Neural progenitor cell (in vitro differentiated cells): ENCODE measurements around the gene TNNT3. TPM values are rescaled to one million over a fixed set of nuclear protein-coding genes. Genes with fewer than 3 reads are reported as not detected.

Experiments used
- DNase-seq: peaks from one replicate; pipeline ENCODE4 v3.0.0-alpha.2; 2016; ENCODE audit warnings: low spot score
- H2AFZ ChIP-seq: fragments of 200-600 bp; sonication (generic); replicated peaks from 2 replicates; pipeline ENCODE4 v1.6.1; 2016; ENCODE audit warnings: antibody characterized with exemption
- H3F3A ChIP-seq: fragments of 200-600 bp; sonication (generic); 2 replicates; pipeline ENCODE4 v1.6.1; 2016; ENCODE audit warnings: antibody characterized with exemption, low read depth
- H3K27ac ChIP-seq: fragments of 200-600 bp; sonication (generic); 2 replicates; pipeline ENCODE4 v1.5.1; 2016; ENCODE audit warnings: mild to moderate bottlenecking
- H3K27me3 ChIP-seq: fragments of 200-600 bp; sonication (generic); 2 replicates; pipeline ENCODE4 v1.6.1; 2016; ENCODE audit warnings: mild to moderate bottlenecking, moderate library complexity
- H3K36me3 ChIP-seq: fragments of 200-600 bp; sonication (generic); 2 replicates; pipeline ENCODE4 v1.5.1; 2016
- H3K4me1 ChIP-seq: fragments of 200-600 bp; sonication (generic); 2 replicates; pipeline ENCODE4 v1.6.1; 2016; ENCODE audit warnings: mixed run types
- H3K4me2 ChIP-seq: fragments of 200-600 bp; sonication (generic); 2 replicates; pipeline ENCODE4 v1.6.1; 2016
- H3K4me3 ChIP-seq: fragments of 200-600 bp; sonication (generic); 2 replicates; pipeline ENCODE4 v1.5.1; 2016
- H3K79me2 ChIP-seq: fragments of 200-600 bp; sonication (generic); 2 replicates; pipeline ENCODE4 v1.6.1; 2016; ENCODE audit warnings: low read depth
- H3K9ac ChIP-seq: fragments of 200-600 bp; sonication (generic); 2 replicates; pipeline ENCODE4 v1.6.1; 2016
- H3K9me3 ChIP-seq: fragments of 200-600 bp; sonication (generic); 2 replicates; pipeline ENCODE4 v1.5.1; 2016; ENCODE audit warnings: low read depth
- H4K20me1 ChIP-seq: fragments of 200-600 bp; sonication (generic); 2 replicates; pipeline ENCODE4 v1.6.1; 2016; ENCODE audit warnings: low read depth
- H3K27ac Mint-ChIP-seq: 3 replicates; pipeline ENCODE4 v1.8.0; 2021; ENCODE audit warnings: mixed read lengths
- H3K27me3 Mint-ChIP-seq: 2 replicates; pipeline ENCODE4 v1.8.0; 2022; ENCODE audit warnings: low read depth, mild to moderate bottlenecking, inconsistent platforms, moderate library complexity, mixed read lengths; ENCODE audit not compliant: insufficient read depth
- H3K36me3 Mint-ChIP-seq: 3 replicates; pipeline ENCODE4 v1.8.0; 2021; ENCODE audit warnings: mixed read lengths
- H3K4me1 Mint-ChIP-seq: 3 replicates; pipeline ENCODE4 v1.8.0; 2021; ENCODE audit warnings: mixed read lengths
- H3K4me3 Mint-ChIP-seq: 3 replicates; pipeline ENCODE4 v1.8.0; 2021; ENCODE audit warnings: mild to moderate bottlenecking, moderate library complexity, mixed read lengths
- H3K9me3 Mint-ChIP-seq: 3 replicates; pipeline ENCODE4 v1.8.0; 2020; ENCODE audit warnings: mixed read lengths
- EZH2 ChIP-seq: fragments of 200-600 bp; sonication (generic); IDR thresholded peaks from 2 replicates; pipeline ENCODE4 v1.6.1; 2017; ENCODE audit warnings: antibody characterized with exemption, mild to moderate bottlenecking, moderate library complexity
- EZH2phosphoT487 ChIP-seq: fragments of 200-600 bp; sonication (generic); IDR thresholded peaks from 2 replicates; pipeline ENCODE4 v1.6.1; 2017; ENCODE audit warnings: antibody characterized with exemption
- total RNA-seq: library from RNA; depleted of rRNA; stranded (reverse); fragments of >200 nt; gene quantifications from 2 replicates; pipeline ENCODE4 v1.2.3, GENCODE V29; 2015; ENCODE audit warnings: low replicate concordance
- TF ChIP-seq, protein P1 (sequence below): fragments of 200-600 bp; sonication (generic); IDR thresholded peaks from 2 replicates; pipeline ENCODE4 v1.5.1; 2017; ENCODE audit warnings: antibody characterized with exemption, mild to moderate bottlenecking

The TNNT3 gene
- total RNA-seq, 1 donor from 2014 or later = 0.92 TPM

DNA sequence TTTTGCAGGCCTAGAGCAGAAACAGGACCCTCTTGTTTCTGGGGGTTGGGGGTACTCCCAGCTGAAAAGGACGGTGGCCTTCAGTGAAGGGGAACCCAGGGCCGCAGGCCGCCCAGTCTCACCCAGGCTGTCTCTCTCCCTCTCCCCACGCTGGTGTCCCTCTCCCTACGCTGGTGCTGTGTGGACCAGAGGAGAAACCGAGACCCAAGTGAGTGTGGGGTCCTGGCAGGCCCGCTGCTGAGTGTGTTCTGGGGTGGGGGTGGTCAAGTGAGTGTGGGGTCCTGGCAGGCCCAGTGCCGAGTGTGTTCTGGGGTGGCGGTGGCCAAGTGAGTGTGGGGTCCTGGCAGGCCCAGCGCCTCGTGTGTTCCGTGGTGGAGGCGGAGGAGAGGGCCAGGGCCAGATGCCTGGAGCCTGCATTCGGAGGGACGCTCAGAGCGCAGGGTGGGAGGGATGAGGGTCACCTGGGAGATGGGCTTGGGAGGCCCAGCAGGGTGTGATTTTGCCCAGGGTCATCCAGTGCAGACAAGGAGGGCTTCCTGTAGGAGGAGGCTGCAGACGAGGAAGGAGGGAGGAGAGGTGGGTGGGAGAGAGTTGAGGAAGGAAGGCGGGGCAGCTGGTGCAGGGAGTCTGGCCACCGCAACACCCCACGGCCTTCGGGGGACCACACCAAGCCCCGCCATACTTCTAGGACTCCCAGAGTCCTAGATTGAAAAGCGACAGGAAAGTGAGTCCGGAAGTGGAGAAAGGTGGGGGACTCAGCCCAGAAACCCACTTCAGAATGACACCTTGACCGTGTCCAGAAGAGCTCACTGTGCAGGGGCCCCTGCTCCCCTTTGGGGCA is 10.3 kb downstream of the TNNT3 start:
- Histone ChIP-seq H2AFZ (no peak overlapping the region), H3K27ac (no peak overlapping the region), H3F3A (no peaks in the 10 kb centered on the region), H3K4me1 (peaks cover 4% of the 10 kb centered on the region), H3K36me3 (no peaks in the 10 kb centered on the region), H4K20me1 (no peaks in the 10 kb centered on the region), H3K4me2 (no peak overlapping the region), H3K27me3 (no peaks in the 10 kb centered on the region), H3K9me3 (no peaks in the 10 kb centered on the region), H3K79me2 (no peaks in the 10 kb centered on the region), H3K9ac (no peak overlapping the region), H3K4me3 (no peak overlapping the region)
- Mint-ChIP-seq H3K9me3 (no peaks in the 10 kb centered on the region), H3K27ac (peak overlapping the region; percentile 69), H3K27me3 (peaks cover 18% of the 10 kb centered on the region), H3K4me3 (no peak overlapping the region), H3K36me3 (no peaks in the 10 kb centered on the region), H3K4me1 (peaks cover 17% of the 10 kb centered on the region)
- TF ChIP-seq, protein P1, sequence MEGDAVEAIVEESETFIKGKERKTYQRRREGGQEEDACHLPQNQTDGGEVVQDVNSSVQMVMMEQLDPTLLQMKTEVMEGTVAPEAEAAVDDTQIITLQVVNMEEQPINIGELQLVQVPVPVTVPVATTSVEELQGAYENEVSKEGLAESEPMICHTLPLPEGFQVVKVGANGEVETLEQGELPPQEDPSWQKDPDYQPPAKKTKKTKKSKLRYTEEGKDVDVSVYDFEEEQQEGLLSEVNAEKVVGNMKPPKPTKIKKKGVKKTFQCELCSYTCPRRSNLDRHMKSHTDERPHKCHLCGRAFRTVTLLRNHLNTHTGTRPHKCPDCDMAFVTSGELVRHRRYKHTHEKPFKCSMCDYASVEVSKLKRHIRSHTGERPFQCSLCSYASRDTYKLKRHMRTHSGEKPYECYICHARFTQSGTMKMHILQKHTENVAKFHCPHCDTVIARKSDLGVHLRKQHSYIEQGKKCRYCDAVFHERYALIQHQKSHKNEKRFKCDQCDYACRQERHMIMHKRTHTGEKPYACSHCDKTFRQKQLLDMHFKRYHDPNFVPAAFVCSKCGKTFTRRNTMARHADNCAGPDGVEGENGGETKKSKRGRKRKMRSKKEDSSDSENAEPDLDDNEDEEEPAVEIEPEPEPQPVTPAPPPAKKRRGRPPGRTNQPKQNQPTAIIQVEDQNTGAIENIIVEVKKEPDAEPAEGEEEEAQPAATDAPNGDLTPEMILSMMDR = no peak
- no peak for TF ChIP-seq EZH2
- TF ChIP-seq EZH2phosphoT487 = no peak
- no peak for DNase-seq

DNA sequence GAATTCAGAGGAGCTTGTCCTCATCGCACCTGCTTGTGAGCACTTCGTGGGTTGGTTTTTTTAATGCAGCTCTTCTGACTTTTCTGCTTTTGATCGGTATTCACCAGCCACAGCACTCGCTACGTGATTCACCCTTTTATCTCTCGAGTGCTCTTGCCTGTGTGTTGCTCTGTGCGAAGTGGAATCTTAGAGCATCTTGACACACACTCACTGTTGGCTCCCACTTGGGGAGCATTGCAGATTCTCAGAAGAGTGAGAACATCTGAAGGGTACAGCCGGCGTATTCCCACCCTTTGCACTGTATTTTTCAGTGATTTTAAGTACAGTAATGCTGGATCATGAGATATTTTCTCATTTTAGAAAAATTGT is 10.9 kb downstream of the TNNT3 start:
- Mint-ChIP-seq H3K27ac (peak overlapping the region; percentile 97), H3K36me3 (no peaks in the 10 kb centered on the region), H3K4me3 (peak overlapping the region; percentile 73), H3K27me3 (peaks cover 18% of the 10 kb centered on the region), H3K4me1 (peaks cover 17% of the 10 kb centered on the region), H3K9me3 (no peaks in the 10 kb centered on the region)
- Histone ChIP-seq H4K20me1 (no peaks in the 10 kb centered on the region), H3K4me1 (peaks cover 4% of the 10 kb centered on the region), H3K36me3 (no peaks in the 10 kb centered on the region), H3K9me3 (no peaks in the 10 kb centered on the region), H3K9ac (no peak overlapping the region), H3K79me2 (no peaks in the 10 kb centered on the region), H3F3A (no peaks in the 10 kb centered on the region), H3K27ac (no peak overlapping the region), H2AFZ (no peak overlapping the region), H3K27me3 (no peaks in the 10 kb centered on the region), H3K4me2 (no peak overlapping the region), H3K4me3 (no peak overlapping the region)
- no peak for TF ChIP-seq EZH2phosphoT487
- no peak for TF ChIP-seq EZH2
- TF ChIP-seq, protein P1 = no peak
- peak; percentile 1 for DNase-seq

DNA sequence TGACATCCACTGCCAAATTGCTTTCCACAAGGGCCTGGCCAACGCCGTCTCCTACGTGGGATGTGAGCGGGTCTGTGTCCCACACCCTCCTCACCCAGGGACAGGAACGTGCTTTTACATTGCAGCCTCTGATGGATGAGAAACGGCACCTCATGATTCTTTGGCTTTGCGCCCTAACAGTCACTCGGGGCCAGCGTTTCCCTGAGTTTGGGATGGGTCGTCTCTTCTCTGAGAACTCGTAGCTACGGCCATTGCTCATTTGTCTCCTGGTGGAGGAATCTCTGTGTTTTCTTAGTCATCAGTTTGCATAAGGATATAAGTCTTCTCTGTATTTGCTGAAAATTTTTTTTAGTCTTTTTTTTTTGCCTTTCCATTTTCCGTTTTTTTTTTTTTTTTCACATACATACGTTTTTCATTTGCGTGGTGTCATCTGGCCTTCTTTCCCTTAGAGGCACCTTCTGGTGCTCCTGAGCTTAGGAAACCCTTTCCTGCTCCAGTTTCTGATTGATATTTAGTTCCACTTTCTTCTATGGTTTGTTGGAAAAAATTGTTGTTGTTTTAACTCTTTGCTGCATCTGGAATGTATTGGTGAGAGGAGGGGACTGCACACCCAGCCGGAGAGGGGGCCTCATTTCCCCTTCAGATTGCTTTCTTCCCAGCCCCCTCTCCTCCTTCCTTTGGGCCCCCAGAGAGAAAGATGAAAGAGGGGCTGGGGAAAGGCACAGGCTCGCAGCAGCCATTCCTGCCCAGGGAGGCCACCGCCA is 12.0 kb downstream of the TNNT3 start:
- Mint-ChIP-seq H3K4me3 (no peak overlapping the region), H3K9me3 (no peaks in the 10 kb centered on the region), H3K27me3 (peaks cover 16% of the 10 kb centered on the region), H3K36me3 (no peaks in the 10 kb centered on the region), H3K4me1 (peaks cover 13% of the 10 kb centered on the region), H3K27ac (peak overlapping the region; percentile 16)
- Histone ChIP-seq H3K9me3 (no peaks in the 10 kb centered on the region), H2AFZ (peak overlapping the region; percentile 26), H3K4me3 (no peak overlapping the region), H4K20me1 (no peaks in the 10 kb centered on the region), H3K9ac (no peak overlapping the region), H3F3A (no peaks in the 10 kb centered on the region), H3K27ac (no peak overlapping the region), H3K79me2 (no peaks in the 10 kb centered on the region), H3K36me3 (no peaks in the 10 kb centered on the region), H3K27me3 (no peaks in the 10 kb centered on the region), H3K4me2 (no peak overlapping the region), H3K4me1 (peaks cover 4% of the 10 kb centered on the region)
- DNase-seq = no peak
- TF ChIP-seq EZH2 (no peak), EZH2phosphoT487 (no peak)
- TF ChIP-seq, protein P1 = no peak
